GM23338 (cell line): Measurements from ENCODE around the gene DRD4. TPM values are rescaled to one million over a fixed set of nuclear protein-coding genes. Genes with fewer than 3 reads are reported as not detected.

Experiments used
- ATAC-seq: fragments of 200-7000 bp; cut with Tn5 transposase; 3 replicates; pipeline ENCODE4 v1.9.1; 2020
- DNase-seq: peaks from one replicate; pipeline ENCODE4 v3.0.0-alpha.2; 2015; ENCODE audit warnings: low spot score
- H2AFZ ChIP-seq: fragments of 200-600 bp; sonication (generic); 2 replicates; pipeline ENCODE4 v1.8.0; 2016; ENCODE audit warnings: antibody characterized with exemption, mild to moderate bottlenecking, moderate library complexity
- H3F3A ChIP-seq: fragments of 200-600 bp; sonication (generic); replicated peaks from 2 replicates; pipeline ENCODE4 v1.8.0; 2017; ENCODE audit warnings: antibody characterized with exemption, mixed run types, low read depth
- H3K27ac ChIP-seq: fragments of 200-600 bp; sonication (generic); 2 replicates; pipeline ENCODE4 v1.6.1; 2016; ENCODE audit warnings: low read depth
- H3K27me3 ChIP-seq: fragments of 200-600 bp; sonication (generic); 2 replicates; pipeline ENCODE4 v1.8.0; 2016; ENCODE audit warnings: mild to moderate bottlenecking, mixed run types, moderate library complexity; ENCODE audit not compliant: insufficient read depth
- H3K36me3 ChIP-seq: fragments of 200-600 bp; sonication (generic); 2 replicates; pipeline ENCODE4 v1.8.0; 2016; ENCODE audit warnings: mild to moderate bottlenecking; ENCODE audit not compliant: insufficient read depth
- H3K4me1 ChIP-seq: fragments of 200-600 bp; sonication (generic); 2 replicates; pipeline ENCODE4 v1.8.0; 2016; ENCODE audit warnings: mild to moderate bottlenecking, moderate library complexity; ENCODE audit not compliant: insufficient read depth
- H3K4me2 ChIP-seq: fragments of 200-600 bp; sonication (generic); 2 replicates; pipeline ENCODE4 v1.7.1; 2017; ENCODE audit warnings: mixed run types
- H3K4me3 ChIP-seq: fragments of 200-600 bp; sonication (generic); 2 replicates; pipeline ENCODE4 v1.6.1; 2016; ENCODE audit warnings: mixed run types
- H3K79me2 ChIP-seq: fragments of 200-600 bp; sonication (generic); replicated peaks from 2 replicates; pipeline ENCODE4 v1.8.0; 2017; ENCODE audit warnings: mild to moderate bottlenecking; ENCODE audit not compliant: insufficient read depth
- H3K9me2 ChIP-seq: fragments of 200-600 bp; sonication (generic); 2 replicates; pipeline ENCODE4 v1.8.0; 2017; ENCODE audit not compliant: insufficient read depth
- H4K20me1 ChIP-seq: fragments of 200-600 bp; sonication (generic); replicated peaks from 2 replicates; pipeline ENCODE4 v1.8.0; 2017; ENCODE audit warnings: mild to moderate bottlenecking; ENCODE audit not compliant: insufficient read depth
- H3K27ac Mint-ChIP-seq: 2 replicates; pipeline ENCODE4 v1.8.0; 2020; ENCODE audit warnings: inconsistent platforms, mild to moderate bottlenecking, moderate library complexity, mixed read lengths
- H3K27me3 Mint-ChIP-seq: 3 replicates; pipeline ENCODE4 v1.8.0; 2022; ENCODE audit warnings: low read depth, mild to moderate bottlenecking, moderate library complexity, mixed read lengths, inconsistent platforms; ENCODE audit not compliant: insufficient read depth, poor library complexity
- H3K36me3 Mint-ChIP-seq: 3 replicates; pipeline ENCODE4 v1.8.0; 2021; ENCODE audit warnings: low read depth, mild to moderate bottlenecking, inconsistent platforms, moderate library complexity, mixed read lengths
- H3K4me1 Mint-ChIP-seq: 3 replicates; pipeline ENCODE4 v1.8.0; 2020; ENCODE audit warnings: mild to moderate bottlenecking, inconsistent platforms, mixed read lengths
- H3K4me3 Mint-ChIP-seq: 3 replicates; pipeline ENCODE4 v1.8.0; 2021; ENCODE audit warnings: moderate library complexity, mild to moderate bottlenecking, inconsistent platforms, mixed read lengths
- H3K9me3 Mint-ChIP-seq: 3 replicates; pipeline ENCODE4 v1.8.0; 2020; ENCODE audit warnings: moderate library complexity, mild to moderate bottlenecking, inconsistent platforms, mixed read lengths
- CREB1 ChIP-seq: fragments of 250-450 bp; sonication (Bioruptor Pico); IDR thresholded peaks from 2 replicates; pipeline ENCODE4 v1.5.0; 2020; ENCODE audit warnings: low read depth, mild to moderate bottlenecking, moderate library complexity
- CTCF ChIP-seq, 2 experiments: fragments of 200-600 bp in 1 of 2; sonication (generic) in 1 of 2; conservative IDR thresholded peaks; 2 replicates each; pipeline versions ENCODE4 v1.5.1 to v1.6.1; 2016 to 2017; ENCODE audit warnings: antibody characterized with exemption in 2 of 2, low read depth in 2 of 2, mild to moderate bottlenecking in 2 of 2, moderate library complexity in 1 of 2
- ETS1 ChIP-seq: IDR thresholded peaks from 2 replicates; pipeline ENCODE4 v1.6.1; 2016; ENCODE audit warnings: antibody characterized with exemption
- EZH2 ChIP-seq: fragments of 200-600 bp; sonication (generic); IDR thresholded peaks from one replicate; pipeline ENCODE4 v1.8.0; 2017; ENCODE audit warnings: antibody characterized with exemption, mild to moderate bottlenecking, low read depth; ENCODE audit not compliant: unreplicated experiment
- EZH2phosphoT487 ChIP-seq: fragments of 200-600 bp; sonication (generic); IDR thresholded peaks from one replicate; pipeline ENCODE4 v1.8.1; 2018; ENCODE audit warnings: antibody characterized with exemption; ENCODE audit not compliant: unreplicated experiment
- JUNB ChIP-seq: IDR thresholded peaks from one replicate; pipeline ENCODE4 v1.6.1; 2016; ENCODE audit warnings: antibody characterized with exemption; ENCODE audit not compliant: unreplicated experiment
- NANOG ChIP-seq: IDR thresholded peaks from 2 replicates; pipeline ENCODE4 v1.6.1; 2016; ENCODE audit warnings: antibody characterized with exemption, borderline replicate concordance
- POLR2AphosphoS5 ChIP-seq: IDR thresholded peaks from 2 replicates; pipeline ENCODE4 v1.6.1; 2016; ENCODE audit warnings: antibody characterized with exemption, low read depth
- REST ChIP-seq: IDR thresholded peaks from one replicate; pipeline ENCODE4 v1.6.1; 2018; ENCODE audit warnings: antibody characterized with exemption; ENCODE audit not compliant: unreplicated experiment
- STAT1 ChIP-seq: IDR thresholded peaks from one replicate; pipeline ENCODE4 v1.6.1; 2016; ENCODE audit warnings: antibody characterized with exemption; ENCODE audit not compliant: unreplicated experiment
- ZNF114 ChIP-seq: fragments of 250-450 bp; sonication (Bioruptor Pico); IDR thresholded peaks from 2 replicates; pipeline ENCODE4 v1.5.0; 2020; ENCODE audit warnings: mild to moderate bottlenecking, moderate library complexity
- ZNF331 ChIP-seq: fragments of 250-450 bp; sonication (Bioruptor Pico); IDR thresholded peaks from 2 replicates; pipeline ENCODE4 v1.5.0; 2020; ENCODE audit warnings: low read depth, mild to moderate bottlenecking, moderate library complexity
- ZNF462 ChIP-seq: fragments of 250-450 bp; sonication (Bioruptor Pico); IDR thresholded peaks from 2 replicates; pipeline ENCODE4 v1.5.0; 2020; ENCODE audit warnings: mild to moderate bottlenecking, moderate library complexity
- polyA plus RNA-seq: library from polyadenylated mRNA; unstranded; fragments of >200 nt; fragmentation: Nextera tagmentation; extraction: Ambion mirVana; gene quantifications from 2 replicates; pipeline ENCODE4 v1.2.1, GENCODE V29; 2016
- total RNA-seq: library from RNA; depleted of rRNA; stranded (reverse); fragments of >200 nt; shearing (Covaris generic); gene quantifications from 2 replicates; pipeline ENCODE4 v1.2.3, GENCODE V29; 2014

The DRD4 gene
- total and polyA plus RNA-seq, 2 experiments from 2014 or later = 1.0 to 1.8 TPM

GRCh38 chr11:650482-650881, 13.4 kb downstream of the DRD4 start:
- Histone ChIP-seq H3K79me2 (no peaks in the 10 kb centered on the region), H3K4me2 (no peak overlapping the region), H3F3A (0 out of 2 replicates have a peak, but pooled peaks cover 6% of the 10 kb centered on the region), H3K4me3 (no peak overlapping the region), H3K4me1 (no peaks in the 10 kb centered on the region; the same call in 1 of the 2 replicates), H3K9me2 (no peaks in the 10 kb centered on the region), H2AFZ (no peak overlapping the region), H4K20me1 (no peaks in the 10 kb centered on the region; the same call in 1 of the 2 replicates), H3K27ac (0 out of 2 replicates have a peak overlapping the region, but pooled peaks have one; percentile 6), H3K36me3 (peaks cover 4% of the 10 kb centered on the region; the same call in 1 of the 2 replicates), H3K27me3 (no peaks in the 10 kb centered on the region)
- ATAC-seq (no peak), DNase-seq (no peak)
- peaks cover 15% of the 10 kb centered on the region for H3K27me3 Mint-ChIP-seq
- peaks cover 46% of the 10 kb centered on the region for H3K36me3 Mint-ChIP-seq
- H3K4me3 Mint-ChIP-seq = no peak overlapping the region
- TF ChIP-seq EZH2 (no peak), CTCF (conservative IDR thresholded peaks at IDR 0.05; ENCODE audit: low read depth in 2 of 2) (no peak), REST (no peak), ETS1 (no peak), ZNF114 (CRISPR knock-in tag) (no peak), EZH2phosphoT487 (no peak), CREB1 (CRISPR knock-in tag) (no peak), JUNB (no peak), POLR2AphosphoS5 (no peak), ZNF331 (CRISPR knock-in tag) (no peak), NANOG (no peak), ZNF462 (no peak), STAT1 (no peak)
- H3K27ac Mint-ChIP-seq = no peak overlapping the region
- no peaks in the 10 kb centered on the region for H3K9me3 Mint-ChIP-seq
- H3K4me1 Mint-ChIP-seq = peaks cover 3% of the 10 kb centered on the region; the same call in 2 of the 3 replicates
